GM08714 (cell line): ENCODE data around the gene ITGA2.

Experiments used
- H3K4me3 ChIP-seq: fragments of 200-500 bp; sonication (Bioruptor generic); 2 replicates; pipeline ENCODE4 v1.5.1; 2014; ENCODE audit warnings: mild to moderate bottlenecking, low read length, inconsistent platforms
- ZNF274 ChIP-seq: IDR thresholded peaks from 2 replicates; pipeline ENCODE4 v1.6.1; 2012; ENCODE audit warnings: mild to moderate bottlenecking, low read depth, low read length

Gene ITGA2

DNA sequence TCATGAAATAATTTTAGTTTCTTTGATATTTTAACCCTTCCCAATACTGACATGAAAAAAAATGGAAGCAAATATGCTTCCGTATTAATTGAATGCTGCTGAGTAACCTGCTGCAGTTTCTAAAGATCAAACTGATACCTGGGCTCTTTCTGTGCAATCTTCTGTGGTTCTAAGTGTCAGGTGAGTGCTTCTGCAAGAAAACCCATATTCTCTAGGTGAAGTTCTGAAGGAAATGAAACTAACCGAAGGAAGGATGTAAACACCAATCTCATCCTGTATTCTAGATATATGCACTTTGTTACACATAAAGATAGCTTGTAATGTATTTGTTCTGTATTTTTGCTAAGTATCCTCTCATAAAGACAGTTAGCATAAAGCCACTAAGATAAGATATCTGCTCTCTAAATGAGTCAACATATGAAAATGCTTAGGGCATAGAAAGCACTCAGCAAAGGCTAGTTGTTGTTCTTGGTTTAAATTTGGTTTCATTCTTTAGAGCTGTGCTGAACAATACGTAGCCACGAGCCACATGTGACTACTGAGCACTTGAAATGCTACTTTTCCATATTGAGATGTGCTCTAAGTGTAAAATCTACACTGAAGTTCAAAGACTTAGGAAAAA lies 52.0 kb downstream of the ITGA2 start:
- no peak for TF ChIP-seq ZNF274
- H3K4me3 ChIP-seq, result no peak overlapping the region

- H3K4me3 ChIP-seq, result no peak overlapping the region
- TF ChIP-seq ZNF274, result no peak
Measured at GRCh38 chr5:53041740-53042139, 52.6 kb downstream of the ITGA2 start.

DNA sequence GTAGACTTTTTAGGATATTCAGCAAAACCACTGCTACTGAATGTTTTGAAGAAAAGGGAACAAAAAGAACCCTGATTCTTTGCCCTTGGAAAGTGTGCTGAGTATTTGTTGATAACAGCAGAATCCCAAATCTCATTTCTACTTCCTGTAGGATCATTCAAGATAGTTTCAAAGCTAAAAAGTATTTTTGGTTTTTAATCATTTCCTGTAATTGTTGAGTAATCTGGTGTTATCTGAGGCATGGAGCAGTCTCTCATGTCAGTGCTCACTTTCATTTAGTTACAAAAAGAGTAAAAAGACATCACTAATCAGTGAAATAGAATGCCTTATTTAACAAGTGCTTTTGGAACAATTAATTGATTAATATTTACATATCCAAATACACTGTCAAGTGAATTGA lies 56.1 kb downstream of the ITGA2 start:
- no peak overlapping the region for H3K4me3 ChIP-seq
- TF ChIP-seq ZNF274, result no peak

DNA sequence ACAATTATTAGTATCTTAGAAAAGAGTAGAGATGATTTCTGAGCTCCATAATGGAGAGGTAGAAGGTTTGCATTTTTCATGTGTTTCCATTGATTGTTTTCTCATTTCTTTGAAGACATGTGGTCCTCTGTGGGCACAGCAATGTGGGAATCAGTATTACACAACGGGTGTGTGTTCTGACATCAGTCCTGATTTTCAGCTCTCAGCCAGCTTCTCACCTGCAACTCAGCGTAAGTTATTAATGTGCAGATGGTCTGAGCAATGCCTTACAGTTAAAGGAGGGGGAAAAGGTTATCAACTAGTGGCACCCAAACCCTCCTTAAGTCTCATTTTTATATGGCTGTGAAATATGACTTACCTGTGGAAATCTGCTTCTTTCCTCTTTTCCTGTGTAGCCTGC lies 59.1 kb downstream of the ITGA2 start:
- no peak overlapping the region for H3K4me3 ChIP-seq
- no peak for TF ChIP-seq ZNF274

- TF ChIP-seq ZNF274, result no peak
- no peak overlapping the region for H3K4me3 ChIP-seq
Measured at GRCh38 chr5:53052499-53052898, 63.3 kb downstream of the ITGA2 start.

DNA sequence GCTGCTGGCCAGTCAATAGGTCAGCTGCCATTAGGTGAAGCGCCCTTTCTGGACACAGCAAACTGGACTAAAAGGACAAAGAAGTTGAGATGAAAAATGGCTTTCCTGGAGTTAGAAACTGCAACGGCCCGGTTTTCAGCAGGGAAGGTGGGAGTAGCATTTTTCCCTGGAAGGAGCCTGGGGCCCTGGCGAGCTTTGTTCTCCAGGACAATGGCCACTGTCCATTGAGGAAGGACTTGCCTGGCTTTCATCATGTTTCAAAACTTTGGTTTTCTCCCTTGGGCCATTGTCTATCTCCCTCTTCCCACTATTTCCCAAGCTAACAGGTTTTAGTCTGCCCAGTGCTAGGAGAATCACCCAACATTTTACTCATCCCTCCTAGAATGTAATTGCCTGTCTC lies 64.2 kb downstream of the ITGA2 start:
- TF ChIP-seq ZNF274, result no peak
- H3K4me3 ChIP-seq, result no peak overlapping the region

DNA sequence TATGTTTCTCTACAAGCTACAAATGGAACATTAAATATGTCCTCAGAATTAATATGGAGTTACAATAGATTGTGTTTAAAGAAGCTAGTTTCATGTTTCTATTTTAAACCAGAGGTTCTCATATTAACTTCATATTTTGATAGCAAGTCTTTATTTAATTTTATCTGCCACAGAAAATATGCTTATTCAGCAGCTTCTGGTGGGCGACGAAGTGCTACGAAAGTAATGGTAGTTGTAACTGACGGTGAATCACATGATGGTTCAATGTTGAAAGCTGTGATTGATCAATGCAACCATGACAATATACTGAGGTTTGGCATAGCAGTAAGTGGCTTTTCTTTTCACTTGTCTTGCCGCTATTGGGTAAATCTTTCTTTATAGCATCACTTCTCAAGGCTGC lies 66.2 kb downstream of the ITGA2 start:
- TF ChIP-seq ZNF274, result no peak
- H3K4me3 ChIP-seq, result no peak overlapping the region

DNA sequence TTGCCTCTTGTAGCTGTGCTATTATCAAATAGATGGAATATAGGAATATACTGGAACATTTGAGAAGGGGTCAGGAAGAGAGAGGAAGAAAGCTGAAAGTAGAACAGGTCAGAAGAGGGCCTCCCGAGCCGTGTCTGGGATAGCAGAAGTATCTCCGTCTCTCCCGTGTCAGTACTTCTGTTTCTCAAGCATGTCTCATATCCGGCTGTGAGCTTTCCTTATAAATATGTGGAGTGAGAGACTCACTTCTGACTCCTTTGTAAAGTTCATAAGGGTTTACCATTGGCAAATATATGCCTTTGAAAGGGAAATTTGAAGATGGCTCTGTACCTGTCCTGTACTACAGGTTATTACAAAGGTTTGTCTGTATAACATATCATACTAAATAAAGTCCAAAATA lies 70.1 kb downstream of the ITGA2 start:
- TF ChIP-seq ZNF274, result no peak
- no peak overlapping the region for H3K4me3 ChIP-seq

GRCh38 chr5:53063176-53063575 lies 74.0 kb downstream of the ITGA2 start:
- no peak overlapping the region for H3K4me3 ChIP-seq
- no peak for TF ChIP-seq ZNF274

- no peak overlapping the region for H3K4me3 ChIP-seq
- no peak for TF ChIP-seq ZNF274
Measured at GRCh38 chr5:53063791-53064190, 74.6 kb downstream of the ITGA2 start.

DNA sequence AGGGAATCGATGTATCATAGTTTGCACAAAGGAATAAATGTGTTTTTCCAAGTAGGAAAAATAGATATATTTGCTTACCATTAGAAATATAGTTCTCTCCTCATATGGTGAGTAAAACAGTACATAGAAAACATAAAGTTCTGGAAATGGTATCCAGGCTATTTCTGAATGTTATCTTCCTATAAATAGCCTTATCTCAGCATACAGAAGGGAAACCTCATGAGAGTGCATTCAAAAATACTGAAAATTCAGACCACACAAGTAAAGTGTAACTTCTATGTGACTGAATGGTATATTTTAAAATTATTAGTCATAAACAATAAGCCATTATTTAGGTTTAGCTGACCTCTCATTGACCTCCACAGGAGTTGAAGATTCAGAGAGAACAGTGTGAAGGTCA lies 76.9 kb downstream of the ITGA2 start:
- no peak overlapping the region for H3K4me3 ChIP-seq
- no peak for TF ChIP-seq ZNF274

DNA sequence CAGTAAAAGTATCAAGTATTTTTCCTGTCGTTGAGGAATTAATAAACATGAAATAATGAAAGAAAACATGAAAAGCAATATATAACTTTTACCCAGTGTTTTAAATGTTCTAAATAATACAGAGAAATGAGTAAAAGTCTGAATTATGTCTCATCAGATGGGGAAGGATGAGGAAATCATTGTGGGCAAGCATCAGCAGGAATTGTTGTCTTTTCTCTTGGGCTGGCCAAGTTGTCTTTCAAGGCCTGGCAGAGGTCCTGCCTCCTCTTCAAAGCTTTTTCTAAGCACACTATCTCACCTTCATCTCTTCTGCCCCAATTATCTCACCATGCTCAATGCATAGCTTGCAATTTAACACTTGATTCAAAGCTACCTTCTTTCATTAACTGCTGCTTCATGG lies 78.5 kb downstream of the ITGA2 start:
- no peak for TF ChIP-seq ZNF274
- no peak overlapping the region for H3K4me3 ChIP-seq

- no peak for TF ChIP-seq ZNF274
- H3K4me3 ChIP-seq, result no peak overlapping the region
Measured at GRCh38 chr5:53068291-53068836, 79.2 kb downstream of the ITGA2 start.

- TF ChIP-seq ZNF274, result no peak
- H3K4me3 ChIP-seq, result no peak overlapping the region
Measured at GRCh38 chr5:53069626-53070025, 80.5 kb downstream of the ITGA2 start.

DNA sequence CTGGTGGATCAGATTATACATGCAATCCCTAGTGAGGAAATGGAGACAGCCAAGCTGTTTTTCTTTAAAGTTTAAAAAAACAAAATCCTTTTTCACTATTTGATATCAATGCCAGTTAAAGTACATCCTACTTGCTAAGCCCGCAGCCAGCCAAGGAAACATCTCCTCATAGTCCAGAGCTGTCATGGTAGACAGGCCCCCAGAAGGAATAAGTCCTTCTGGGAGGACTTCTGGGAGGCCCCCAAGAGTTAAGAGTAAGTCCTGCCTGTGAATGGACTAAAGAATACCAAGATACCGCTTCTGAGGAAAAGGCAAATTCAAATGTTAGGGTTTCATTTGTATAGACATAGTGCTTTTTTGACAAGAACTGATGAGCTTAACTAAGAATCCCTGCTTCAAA lies 82.1 kb downstream of the ITGA2 start:
- no peak overlapping the region for H3K4me3 ChIP-seq
- TF ChIP-seq ZNF274, result no peak

- no peak overlapping the region for H3K4me3 ChIP-seq
- TF ChIP-seq ZNF274, result no peak
Measured at GRCh38 chr5:53071738-53072137, 82.6 kb downstream of the ITGA2 start.
